ENCODE data around the gene RNPEP. TPM values are rescaled to one million over a fixed set of nuclear protein-coding genes. Genes with fewer than 3 reads are reported as not detected.

Gene RNPEP
- total and polyA plus RNA-seq, 2 experiments from 2014 or later, result 32.1 to 80.3 TPM

GRCh38 chr1:202034149-202034682, 51.8 kb downstream of the RNPEP start:
- ATAC-seq, result no peak
- H2AFZ ChIP-seq, result no peak overlapping the region

GRCh38 chr1:202034683-202035462, 52.4 kb downstream of the RNPEP start:
- no peak overlapping the region for H3K4me2 ChIP-seq
- no peaks in the 10 kb centered on the region for H3K36me3 Mint-ChIP-seq (ENCODE audit: low read depth)
- no peak overlapping the region for H3K27ac ChIP-seq (ENCODE audit: low read depth)
- H3K27me3 Mint-ChIP-seq (ENCODE audit: insufficient read depth, low read depth, poor library complexity), result no peaks in the 10 kb centered on the region
- H3K36me3 ChIP-seq (ENCODE audit: insufficient read depth), result no peaks in the 10 kb centered on the region
- H4K20me1 ChIP-seq (replicated peaks; ENCODE audit: insufficient read depth), result no peaks in the 10 kb centered on the region
- no peaks in the 10 kb centered on the region for H3K9me2 ChIP-seq (ENCODE audit: insufficient read depth)
- DNase-seq (ENCODE audit: low spot score), result no peak
- H3K27ac Mint-ChIP-seq, result no peak overlapping the region
- H3K4me1 ChIP-seq (ENCODE audit: insufficient read depth), result no peaks in the 10 kb centered on the region
- no peaks in the 10 kb centered on the region for H3K9me3 Mint-ChIP-seq
- no peak overlapping the region for H3K4me3 ChIP-seq
- no peak overlapping the region for H2AFZ ChIP-seq
- H3F3A ChIP-seq (replicated peaks; ENCODE audit: low read depth), result no peaks in the 10 kb centered on the region
- peaks cover 5% of the 10 kb centered on the region; the same call in 1 of the 3 replicates for H3K4me1 Mint-ChIP-seq
- no peaks in the 10 kb centered on the region for H3K27me3 ChIP-seq (ENCODE audit: insufficient read depth)
- no peaks in the 10 kb centered on the region for H3K79me2 ChIP-seq (replicated peaks; ENCODE audit: insufficient read depth)
- ATAC-seq, result peak; percentile 85
- H3K4me3 Mint-ChIP-seq, result no peak overlapping the region
- TF ChIP-seq ZNF462 (CRISPR knock-in tag; IDR thresholded peaks at IDR 0.05), result no peak
- TF ChIP-seq ETS1 (IDR thresholded peaks at IDR 0.05), result no peak
- TF ChIP-seq ZNF331 (CRISPR knock-in tag; IDR thresholded peaks at IDR 0.05; ENCODE audit: low read depth), result no peak
- no peak for TF ChIP-seq NANOG (IDR thresholded peaks at IDR 0.05; ENCODE audit: borderline replicate concordance)
- TF ChIP-seq CREB1 (CRISPR knock-in tag; IDR thresholded peaks at IDR 0.05; ENCODE audit: low read depth), result no peak
- no peak for TF ChIP-seq STAT1 (IDR thresholded peaks at IDR 0.05; ENCODE audit: unreplicated experiment)
- TF ChIP-seq ZNF114 (CRISPR knock-in tag; IDR thresholded peaks at IDR 0.05), result no peak

More at GRCh38 chr1:202034149-202034682, 51.8 kb downstream of the RNPEP start:
- H3K4me3 Mint-ChIP-seq, result no peak overlapping the region
- Histone ChIP-seq H3K27me3 (ENCODE audit: insufficient read depth) (no peaks in the 10 kb centered on the region), H3K4me1 (ENCODE audit: insufficient read depth) (no peaks in the 10 kb centered on the region), H3F3A (replicated peaks; ENCODE audit: low read depth) (no peaks in the 10 kb centered on the region), H3K4me3 (no peak overlapping the region), H3K4me2 (no peak overlapping the region), H4K20me1 (replicated peaks; ENCODE audit: insufficient read depth) (no peaks in the 10 kb centered on the region), H3K9me2 (ENCODE audit: insufficient read depth) (no peaks in the 10 kb centered on the region), H3K36me3 (ENCODE audit: insufficient read depth) (no peaks in the 10 kb centered on the region), H3K79me2 (replicated peaks; ENCODE audit: insufficient read depth) (no peaks in the 10 kb centered on the region), H3K27ac (ENCODE audit: low read depth) (no peak overlapping the region)
- H3K36me3 Mint-ChIP-seq (ENCODE audit: low read depth), result no peaks in the 10 kb centered on the region
- DNase-seq (ENCODE audit: low spot score), result no peak
- no peak for TF ChIP-seq CTCF (conservative IDR thresholded peaks at IDR 0.05; ENCODE audit: low read depth in 2 of 2)
- H3K27ac Mint-ChIP-seq, result no peak overlapping the region
- H3K27me3 Mint-ChIP-seq (ENCODE audit: insufficient read depth, low read depth, poor library complexity), result no peaks in the 10 kb centered on the region
- H3K4me1 Mint-ChIP-seq, result peaks cover 5% of the 10 kb centered on the region; the same call in 1 of the 3 replicates
- no peaks in the 10 kb centered on the region for H3K9me3 Mint-ChIP-seq

Measured in GM23338 (cell line).